DMS153 treated with DMSO at 0.1 percent for 48 hours (cell line): Measurements from ENCODE around the gene DRD3.
A peak's percentile ranks its signal among the peaks of the same experiment; 100 is the strongest.

Experiments used
- DNase-seq: peaks from one replicate; lab custom pipeline; 2025; ENCODE audit not compliant: unreplicated experiment; lab: John Stamatoyannopoulos, UW

The DRD3 gene

GRCh38 chr3:114186501-114186900 is 7.6 kb upstream of the DRD3 start:
- DNase-seq = no peak

- peak; percentile 29 for DNase-seq
Measured at GRCh38 chr3:114179575-114179974, 723 bp upstream of the DRD3 start.

- DNase-seq = no peak
Measured at GRCh38 chr3:114176890-114177289, 2.0 kb downstream of the DRD3 start.

GRCh38 chr3:114176487-114176886 is 2.4 kb downstream of the DRD3 start:
- DNase-seq = no peak

GRCh38 chr3:114175204-114175987 is 3.5 kb downstream of the DRD3 start:
- DNase-seq = no peak

- DNase-seq = no peak
Measured at GRCh38 chr3:114171677-114172076, 7.2 kb downstream of the DRD3 start.

GRCh38 chr3:114168150-114168549 is 10.7 kb downstream of the DRD3 start:
- DNase-seq = no peak

- no peak for DNase-seq
Measured at GRCh38 chr3:114157321-114157720, 21.5 kb downstream of the DRD3 start.

- no peak for DNase-seq
Measured at GRCh38 chr3:114155370-114155821, 23.5 kb downstream of the DRD3 start.

- DNase-seq = peak; percentile 11
Measured at GRCh38 chr3:114154321-114154821, 24.5 kb downstream of the DRD3 start.

GRCh38 chr3:114152519-114153151 is 26.2 kb downstream of the DRD3 start:
- peak; percentile 94 for DNase-seq

GRCh38 chr3:114151091-114151490 is 27.8 kb downstream of the DRD3 start:
- no peak for DNase-seq

GRCh38 chr3:114147251-114147650 is 31.6 kb downstream of the DRD3 start:
- DNase-seq = no peak

GRCh38 chr3:114144909-114145688 is 33.8 kb downstream of the DRD3 start:
- no peak for DNase-seq

- no peak for DNase-seq
Measured at GRCh38 chr3:114143817-114144216, 35.0 kb downstream of the DRD3 start.

- no peak for DNase-seq
Measured at GRCh38 chr3:114139836-114140235, 39.0 kb downstream of the DRD3 start.

- DNase-seq = no peak
Measured at GRCh38 chr3:114133947-114134346, 44.9 kb downstream of the DRD3 start.

GRCh38 chr3:114132500-114132899 is 46.4 kb downstream of the DRD3 start:
- DNase-seq = no peak

GRCh38 chr3:114128826-114129225 is 50.0 kb downstream of the DRD3 start:
- DNase-seq = no peak

- DNase-seq = no peak
Measured at GRCh38 chr3:114128231-114128630, 50.6 kb downstream of the DRD3 start.

GRCh38 chr3:114127517-114127916 is 51.3 kb downstream of the DRD3 start:
- DNase-seq = no peak

- no peak for DNase-seq
Measured at GRCh38 chr3:114126461-114126860, 52.4 kb downstream of the DRD3 start.
